Activated T-helper 2 cell treated with anti-CD3 and anti-CD28 coated beads, Interferon-gamma antibody, Interleukin-2, Interleukin-4, amounts not matched to agents 10 μg/mL and 5 μg/mL and 100 μg/mL, durations not matched to agents 14 hours and 24 hours and 36 hours (primary cell): Measurements from ENCODE around the gene COLGALT1. TPM values are rescaled to one million over a fixed set of nuclear protein-coding genes. Genes with fewer than 3 reads are reported as not detected.
"Not testable (repeated sequence)": the region's sequence is repeated elsewhere in the genome, so short reads cannot be mapped to it uniquely, and the experiment has no call there.

ENCODE experiments used
- DNase-seq: peaks from one replicate; pipeline ENCODE4 v3.0.0; 2021; ENCODE audit warnings: low spot score
- H3K27ac Mint-ChIP-seq: one replicate; pipeline ENCODE4 v1.8.0; 2021; ENCODE audit warnings: mixed read lengths
- H3K27me3 Mint-ChIP-seq: one replicate; pipeline ENCODE4 v1.8.0; 2021; ENCODE audit warnings: low read depth, mixed read lengths
- H3K36me3 Mint-ChIP-seq: one replicate; pipeline ENCODE4 v1.8.0; 2021; ENCODE audit warnings: low read depth, mixed read lengths
- H3K4me1 Mint-ChIP-seq: one replicate; pipeline ENCODE4 v1.8.0; 2021; ENCODE audit warnings: low read depth, mixed read lengths
- H3K4me3 Mint-ChIP-seq: one replicate; pipeline ENCODE4 v1.8.0; 2021; ENCODE audit warnings: low read depth, mild to moderate bottlenecking, moderate library complexity, mixed read lengths
- H3K9me3 Mint-ChIP-seq: one replicate; pipeline ENCODE4 v1.8.0; 2021; ENCODE audit warnings: mixed read lengths
- intact Hi-C: fragments of 100-400 bp; cut with micrococcal nuclease; formaldehyde crosslinking; loops from one replicate; pipeline ENCODE4 v1.15.1; 2023
- total RNA-seq: library from RNA; stranded (reverse); gene quantifications from 2 replicates; pipeline ENCODE4 v1.2.3, GENCODE V29; 2022

Gene COLGALT1
- total RNA-seq, result 77.0 and 84.3 TPM in 2 replicates

DNA sequence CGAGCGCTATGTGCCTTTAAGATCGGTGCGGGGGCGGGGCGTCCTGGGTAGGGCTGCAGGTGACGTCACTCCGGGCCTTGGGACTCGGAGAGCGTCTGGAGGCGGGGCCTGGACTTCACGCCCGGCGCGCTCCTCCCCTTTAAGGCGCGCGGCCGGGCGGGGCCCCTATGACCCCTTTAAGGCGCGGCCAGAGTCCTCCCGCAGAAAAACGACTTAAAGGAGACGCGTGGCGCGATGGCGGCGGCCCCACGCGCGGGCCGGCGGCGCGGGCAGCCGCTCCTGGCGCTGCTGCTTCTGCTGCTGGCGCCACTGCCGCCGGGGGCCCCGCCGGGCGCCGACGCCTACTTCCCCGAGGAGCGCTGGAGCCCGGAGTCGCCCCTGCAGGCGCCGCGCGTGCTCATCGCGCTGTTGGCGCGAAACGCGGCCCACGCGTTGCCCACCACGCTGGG, at the start of gene COLGALT1:
COLGALT1 (plus strand) TSS at position 170 of the 449 bp plus-strand sequence; CDS start at position 235, 65 bp downstream.
- intact Hi-C loops, result loop anchor here (1.0 to 10.0 kb wide), 4 partner anchors 16 to 428 kb away; no protein-coding TSS in a partner anchor
- Mint-ChIP-seq H3K4me1 (peaks cover 10% of the 10 kb centered on the region), H3K9me3 (no peaks in the 10 kb centered on the region), H3K27ac (peak within 1 kb of the TSS; percentile 85), H3K27me3 (no peaks in the 10 kb centered on the region), H3K36me3 (peaks cover 24% of the 10 kb centered on the region), H3K4me3 (peak within 1 kb of the TSS; percentile 88)
- peak; percentile 96 for DNase-seq

DNA sequence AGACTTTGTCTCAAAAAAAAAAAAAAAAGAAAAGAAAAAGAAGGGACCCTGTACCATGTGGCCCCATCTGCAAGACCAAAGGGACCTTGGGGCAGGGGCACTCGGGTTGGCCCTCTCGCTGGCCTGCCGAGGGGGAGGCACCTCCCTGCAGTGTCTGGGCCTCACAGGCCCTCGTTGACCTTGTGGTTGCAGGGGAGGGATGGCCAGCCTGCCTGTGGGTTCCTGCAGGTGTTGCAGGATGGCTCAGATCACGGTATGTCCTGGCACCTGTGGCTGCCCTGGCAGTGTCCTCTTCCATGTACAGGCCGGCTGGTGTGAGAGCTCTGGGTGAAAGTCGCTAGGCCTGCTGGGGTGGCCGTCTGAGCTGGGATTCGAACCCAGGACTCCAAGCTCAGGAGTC, 48.7 kb upstream of the COLGALT1 start:
- no peak for DNase-seq
- H3K4me1 Mint-ChIP-seq, result peaks cover 19% of the 10 kb centered on the region
- no peaks in the 10 kb centered on the region for H3K9me3 Mint-ChIP-seq
- no peak overlapping the region for H3K27ac Mint-ChIP-seq
- peaks cover 32% of the 10 kb centered on the region for H3K36me3 Mint-ChIP-seq
- H3K4me3 Mint-ChIP-seq, result no peak overlapping the region
- intact Hi-C loops, result no loop called here
- H3K27me3 Mint-ChIP-seq, result no peaks in the 10 kb centered on the region

DNA sequence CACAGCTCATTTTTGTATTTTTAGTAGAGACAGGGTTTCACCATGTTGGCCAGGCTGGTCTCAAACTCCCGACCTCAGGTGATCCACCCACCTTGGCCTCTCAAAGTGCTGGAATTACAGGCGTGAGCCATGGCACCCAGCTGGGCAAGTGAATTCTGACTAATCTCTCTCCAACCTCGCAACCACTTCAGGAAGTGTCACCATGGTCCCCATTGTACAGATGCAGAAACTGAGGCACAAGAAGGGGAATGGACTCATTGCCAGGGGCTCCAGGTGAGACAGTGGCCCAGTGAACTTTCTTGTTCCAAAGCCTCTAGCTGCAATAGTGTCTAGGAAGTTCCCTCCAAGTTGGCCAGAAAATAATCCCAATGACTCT, 46.9 kb upstream of the COLGALT1 start:
- Mint-ChIP-seq H3K36me3 (peaks cover 37% of the 10 kb centered on the region), H3K4me1 (peaks cover 23% of the 10 kb centered on the region)
- intact Hi-C loops, DNase-seq, H3K27ac Mint-ChIP-seq, H3K9me3 Mint-ChIP-seq, H3K27me3 Mint-ChIP-seq, H3K4me3 Mint-ChIP-seq: not testable (repeated sequence)

DNA sequence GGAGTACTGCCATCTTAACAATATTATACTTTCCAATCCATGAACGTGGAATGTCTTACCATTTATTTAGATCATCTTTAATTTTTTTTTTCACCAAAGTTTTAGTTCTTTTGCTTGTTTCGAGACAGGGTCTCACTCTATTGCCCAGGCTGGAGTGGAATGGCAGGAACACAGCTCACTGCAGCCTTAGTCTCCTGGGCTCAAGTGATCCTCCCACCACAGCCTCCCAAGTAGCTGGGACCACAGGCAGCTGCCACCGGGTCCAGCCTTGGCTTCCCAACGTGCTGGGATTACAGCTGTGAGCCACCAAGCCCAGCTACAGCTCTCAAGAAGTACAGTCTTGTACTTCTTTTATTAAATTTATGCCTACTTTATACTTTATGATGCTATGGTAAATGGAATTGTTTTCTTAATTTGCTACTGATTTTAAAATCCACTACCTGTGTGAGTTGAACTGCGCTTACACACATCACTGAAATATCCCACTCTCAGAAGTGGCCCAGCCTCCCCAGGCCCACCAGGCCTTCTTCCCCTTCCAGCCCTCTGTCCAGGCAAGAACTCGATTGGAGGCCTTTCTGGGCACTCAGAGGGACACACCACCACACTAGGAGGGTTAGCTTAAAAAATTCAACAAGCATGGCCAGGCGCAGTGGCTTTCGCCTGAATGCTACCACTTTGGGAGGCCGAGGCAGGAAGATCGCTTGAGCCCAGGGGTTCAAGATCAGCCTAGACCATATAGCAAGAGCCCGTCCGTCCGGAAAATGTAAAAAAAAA, 45.0 kb upstream of the COLGALT1 start:
- no peaks in the 10 kb centered on the region for H3K27me3 Mint-ChIP-seq
- no peak for DNase-seq
- no peaks in the 10 kb centered on the region for H3K9me3 Mint-ChIP-seq
- H3K4me1 Mint-ChIP-seq, result peaks cover 23% of the 10 kb centered on the region
- intact Hi-C loops, result no loop called here
- H3K27ac Mint-ChIP-seq, result peak overlapping the region; percentile 98
- peak overlapping the region; percentile 100 for H3K4me3 Mint-ChIP-seq
- H3K36me3 Mint-ChIP-seq, result peaks cover 42% of the 10 kb centered on the region

DNA sequence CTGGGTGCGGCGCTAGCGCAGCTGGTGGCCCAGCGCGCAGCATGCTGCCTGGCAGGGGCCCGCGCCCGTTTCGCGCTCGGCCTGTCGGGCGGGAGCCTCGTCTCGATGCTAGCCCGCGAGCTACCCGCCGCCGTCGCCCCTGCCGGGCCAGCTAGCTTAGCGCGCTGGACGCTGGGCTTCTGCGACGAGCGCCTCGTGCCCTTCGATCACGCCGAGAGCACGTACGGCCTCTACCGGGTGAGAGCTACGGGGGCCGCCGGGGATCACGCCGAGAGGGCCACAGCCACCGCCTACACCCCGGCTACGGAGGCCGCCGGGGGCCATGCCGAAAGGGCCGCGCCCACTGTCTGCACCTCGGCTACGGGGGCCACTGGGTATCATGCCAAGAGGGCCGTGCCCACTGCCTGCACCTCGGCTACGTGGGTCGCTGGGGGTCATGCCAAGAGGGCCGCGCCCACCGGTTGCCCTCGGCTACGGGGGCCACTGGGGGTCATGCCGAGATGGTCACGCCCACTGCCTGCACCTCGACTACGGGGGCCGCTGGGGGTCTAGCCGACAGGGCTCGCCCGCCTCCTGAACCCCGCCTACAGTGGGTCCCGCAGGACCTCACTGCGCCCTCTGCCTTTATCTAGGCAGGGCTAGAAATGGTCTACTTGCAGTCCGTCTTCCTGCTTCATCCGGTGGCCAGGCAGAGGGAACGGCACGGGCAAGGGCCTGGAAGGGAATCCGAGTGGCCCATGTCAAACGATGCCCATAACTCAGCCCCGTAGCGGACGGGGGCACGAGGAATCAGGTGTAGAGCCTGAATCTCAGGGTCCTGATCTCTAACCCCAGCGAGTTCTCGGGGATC, 43.5 kb upstream of the COLGALT1 start:
- H3K27ac Mint-ChIP-seq, result peak overlapping the region; percentile 74
- DNase-seq, result peak; percentile 80
- H3K36me3 Mint-ChIP-seq, result peaks cover 56% of the 10 kb centered on the region
- H3K4me1 Mint-ChIP-seq, result peaks cover 23% of the 10 kb centered on the region
- H3K9me3 Mint-ChIP-seq, result no peaks in the 10 kb centered on the region
- intact Hi-C loops, result loop anchor here (1.0 kb wide), 2 partner anchors 27 to 43 kb away; partner anchors contain the start of gene COLGALT1
- peak overlapping the region; percentile 100 for H3K4me3 Mint-ChIP-seq
- no peaks in the 10 kb centered on the region for H3K27me3 Mint-ChIP-seq

DNA sequence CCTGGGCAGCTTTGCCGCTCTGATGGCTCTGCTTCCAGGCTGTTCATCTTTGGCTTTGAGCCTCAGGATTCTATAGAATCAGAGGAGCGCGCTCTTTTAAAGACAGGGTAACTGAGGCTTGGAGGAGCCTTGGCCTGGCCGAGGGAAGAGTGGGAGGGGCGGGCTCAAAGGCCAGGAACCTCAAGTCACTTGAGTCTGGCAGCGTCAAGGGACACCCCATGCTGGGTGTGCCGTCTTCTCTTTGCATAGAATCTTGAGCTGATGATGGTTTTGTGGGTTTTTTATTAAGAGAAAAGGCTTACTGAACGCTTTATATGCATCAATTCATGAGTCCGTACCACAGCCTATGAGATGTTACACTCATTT, 42.9 kb upstream of the COLGALT1 start:
- Mint-ChIP-seq H3K9me3 (peaks cover 6% of the 10 kb centered on the region), H3K27ac (peak overlapping the region; percentile 74), H3K27me3 (no peaks in the 10 kb centered on the region), H3K4me3 (peak overlapping the region; percentile 100), H3K36me3 (peaks cover 61% of the 10 kb centered on the region), H3K4me1 (peaks cover 23% of the 10 kb centered on the region)
- intact Hi-C loops, result loop anchor here (1.0 kb wide), 1 partner anchor 43 kb away; the partner anchor contains the start of gene COLGALT1
- DNase-seq, result no peak

DNA sequence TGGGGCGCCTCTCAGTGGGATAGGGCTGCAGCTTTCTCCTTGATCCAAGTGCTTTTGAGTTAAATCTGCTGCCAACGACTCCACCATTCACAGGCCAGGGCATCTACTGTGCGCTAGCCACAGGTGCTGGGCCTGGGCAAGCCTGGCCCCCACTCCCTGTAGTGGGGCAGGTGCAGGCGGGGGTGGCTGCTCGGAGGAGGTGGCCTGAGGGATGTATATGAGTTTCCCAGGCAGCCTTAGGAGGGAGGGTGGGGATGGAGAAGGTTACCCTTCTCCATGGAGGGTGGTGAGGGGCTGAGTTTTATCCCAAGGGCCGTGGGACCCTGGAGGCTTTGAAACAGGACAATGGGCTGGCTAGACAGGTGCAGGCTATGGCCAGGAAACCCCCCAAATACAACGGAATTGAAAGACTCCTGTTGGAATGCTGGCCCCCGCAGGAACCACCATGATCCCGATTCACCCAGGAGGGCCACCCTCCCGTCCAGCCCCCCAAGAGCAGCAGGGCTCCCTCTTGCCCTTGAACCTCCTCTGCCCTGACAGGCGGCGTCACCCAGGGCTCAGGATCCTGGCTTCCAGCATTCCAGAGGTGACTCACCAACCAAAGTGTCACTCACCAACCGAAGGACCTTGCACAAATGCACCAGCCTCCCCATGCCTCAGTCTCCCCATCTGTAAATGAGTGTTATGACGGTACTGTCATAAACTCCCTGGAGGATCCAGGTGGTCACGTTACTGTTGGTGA, 39.9 kb upstream of the COLGALT1 start:
- Mint-ChIP-seq H3K9me3 (peaks cover 12% of the 10 kb centered on the region), H3K27ac (no peak overlapping the region)

DNA sequence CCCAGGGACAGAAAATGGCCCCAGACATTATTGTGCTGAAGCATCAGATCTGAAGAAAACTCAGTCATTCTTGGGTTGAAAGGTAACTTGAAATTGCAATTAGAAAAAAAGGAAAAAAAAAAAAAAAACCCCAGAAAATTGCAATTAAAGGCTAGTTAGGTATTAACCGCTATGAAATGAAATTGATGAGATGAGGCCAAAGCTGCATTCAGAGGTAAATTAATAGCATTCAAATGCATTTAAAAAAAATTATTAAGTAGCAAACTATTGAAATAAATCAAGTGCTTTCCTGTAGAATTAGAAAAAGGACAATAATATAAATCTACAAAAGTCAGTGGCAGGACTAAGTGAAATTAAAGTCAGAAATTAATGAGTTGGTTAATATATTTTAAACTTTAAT, 37.6 kb upstream of the COLGALT1 start:
- DNase-seq, result no peak
- Mint-ChIP-seq H3K4me3 (no peak overlapping the region), H3K9me3 (peaks cover 12% of the 10 kb centered on the region), H3K4me1 (peaks cover 6% of the 10 kb centered on the region), H3K36me3 (peaks cover 48% of the 10 kb centered on the region), H3K27ac (no peak overlapping the region), H3K27me3 (no peaks in the 10 kb centered on the region)
- intact Hi-C loops, result no loop called here

More for the DNA sequence above, 39.9 kb upstream of the COLGALT1 start:
- DNase-seq, result no peak
- Mint-ChIP-seq H3K4me3 (no peak overlapping the region), H3K27me3 (no peaks in the 10 kb centered on the region), H3K36me3 (peaks cover 51% of the 10 kb centered on the region), H3K4me1 (peaks cover 10% of the 10 kb centered on the region)
- intact Hi-C loops, result no loop called here

DNA sequence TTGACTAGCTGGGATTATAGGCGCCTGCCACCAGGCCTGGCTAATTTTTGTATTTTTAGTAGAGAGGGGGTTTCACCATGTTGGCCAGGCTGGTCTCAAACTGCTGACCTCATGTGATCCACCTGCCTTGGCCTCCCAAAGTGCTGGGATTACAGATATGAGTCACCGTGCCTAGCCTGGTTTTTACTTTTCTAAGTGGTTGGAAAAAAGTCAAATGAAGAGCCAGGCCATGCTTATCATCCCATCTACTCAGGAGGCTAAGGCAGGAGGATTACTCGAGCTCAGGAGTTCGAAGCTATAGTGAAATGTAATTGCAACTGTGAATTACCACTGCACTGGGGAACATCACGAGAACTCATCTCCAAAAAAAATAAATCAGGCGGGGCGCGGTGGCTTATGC, 36.8 kb upstream of the COLGALT1 start:
- peaks cover 12% of the 10 kb centered on the region for H3K9me3 Mint-ChIP-seq
- DNase-seq, H3K27ac Mint-ChIP-seq, H3K27me3 Mint-ChIP-seq, intact Hi-C loops, H3K4me3 Mint-ChIP-seq: not testable (repeated sequence)
- H3K36me3 Mint-ChIP-seq, result peaks cover 53% of the 10 kb centered on the region
- peaks cover 12% of the 10 kb centered on the region for H3K4me1 Mint-ChIP-seq

DNA sequence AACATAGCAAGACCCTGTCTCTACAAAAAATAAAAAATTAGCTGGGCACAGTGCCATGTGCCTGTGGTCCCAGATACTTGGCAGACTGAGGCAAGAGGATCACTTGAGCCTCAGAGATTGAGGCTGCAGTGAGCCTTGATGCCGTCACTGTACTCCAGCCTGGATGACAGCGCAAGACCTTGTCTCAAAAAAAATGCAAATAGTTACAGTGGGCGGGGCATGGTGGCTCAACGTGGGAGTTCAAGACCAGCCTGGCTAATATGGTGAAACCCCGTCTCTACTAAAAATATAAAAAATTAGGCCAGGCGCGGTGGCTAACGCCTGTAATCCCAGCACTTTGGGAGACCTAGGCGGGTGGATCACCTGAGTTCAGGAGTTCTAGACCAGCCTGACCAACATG, 35.5 kb upstream of the COLGALT1 start:
- H3K36me3 Mint-ChIP-seq, result peaks cover 52% of the 10 kb centered on the region
- no peak overlapping the region for H3K27ac Mint-ChIP-seq
- H3K9me3 Mint-ChIP-seq, result peaks cover 12% of the 10 kb centered on the region
- peaks cover 17% of the 10 kb centered on the region for H3K4me1 Mint-ChIP-seq
- intact Hi-C loops, result no loop called here
- H3K27me3 Mint-ChIP-seq, result no peaks in the 10 kb centered on the region
- no peak for DNase-seq
- H3K4me3 Mint-ChIP-seq, result no peak overlapping the region

DNA sequence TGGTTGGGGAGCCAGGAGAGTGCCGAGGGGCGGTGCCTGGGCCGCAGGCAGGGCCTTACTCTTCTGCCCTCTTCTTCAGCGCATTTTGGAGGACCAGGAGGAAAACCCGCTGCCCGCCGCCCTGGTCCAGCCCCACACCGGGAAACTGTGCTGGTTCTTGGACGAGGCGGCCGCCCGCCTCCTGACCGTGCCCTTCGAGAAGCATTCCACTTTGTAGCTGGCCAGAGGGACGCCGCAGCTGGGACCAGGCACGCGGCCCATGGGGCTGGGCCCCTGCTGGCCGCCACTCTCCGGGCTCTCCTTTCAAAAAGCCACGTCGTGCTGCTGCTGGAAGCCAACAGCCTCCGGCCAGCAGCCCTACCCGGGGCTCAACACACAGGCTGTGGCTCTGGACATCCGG, 34.6 kb upstream of the COLGALT1 start:
- DNase-seq, result no peak
- Mint-ChIP-seq H3K27me3 (no peaks in the 10 kb centered on the region), H3K4me3 (no peak overlapping the region), H3K36me3 (peaks cover 45% of the 10 kb centered on the region), H3K27ac (no peak overlapping the region), H3K4me1 (peaks cover 17% of the 10 kb centered on the region), H3K9me3 (peaks cover 12% of the 10 kb centered on the region)
- intact Hi-C loops, result no loop called here
